ENCODE measurements around the gene CLECL1.

DNA sequence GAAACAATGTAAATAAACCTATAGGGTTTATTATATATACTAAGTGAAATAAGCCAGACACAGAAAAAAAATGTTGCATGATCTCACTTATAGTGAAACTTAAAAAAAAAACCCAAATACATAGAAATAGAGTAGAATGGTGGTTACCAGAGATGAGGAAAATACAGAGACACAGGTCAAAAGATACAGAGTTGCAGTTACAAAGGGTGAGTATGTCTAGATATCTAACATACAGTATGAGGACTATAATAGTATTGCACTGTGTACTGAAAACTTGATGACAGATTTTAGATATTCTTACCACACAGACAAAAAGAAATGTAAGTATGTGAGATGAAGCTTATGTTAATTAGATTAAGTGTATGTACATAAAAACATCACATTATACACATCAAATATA, 35.3 kb downstream of the CLECL1 start:
- no peak for TF ChIP-seq POLR2A (IDR thresholded peaks at IDR 0.05; ENCODE audit: low read depth, low read length)
- TF ChIP-seq POLR2AphosphoS5 (IDR thresholded peaks at IDR 0.05; ENCODE audit: low read depth, low read length): no peak
- no peak for TF ChIP-seq TAF1 (IDR thresholded peaks at IDR 0.05; ENCODE audit: low read depth, low read length)
- no peak for TF ChIP-seq SPI1 (IDR thresholded peaks at IDR 0.05; ENCODE audit: low read depth, low read length)
- no peak for TF ChIP-seq POU2F2 (IDR thresholded peaks at IDR 0.05; ENCODE audit: low read depth, low read length)
